IMR-90 (cell line): ENCODE results near the gene PARP12. TPM values are rescaled to one million over a fixed set of nuclear protein-coding genes. Genes with fewer than 3 reads are reported as not detected.

Experiments used
- ATAC-seq: fragments of 200-7000 bp; cut with Tn5 transposase; 2 replicates; pipeline ENCODE4 v1.9.1; 2020; ENCODE audit warnings: low read depth, mild to moderate bottlenecking, moderate library complexity
- BruUV-seq: library from RNA; stranded (reverse); fragments of 400-500 nt; replicated peaks from 2 replicates; lab custom pipeline; 2021; lab: Mats Ljungman, UMichigan
- CTCF ChIA-PET: fragments of 300-600 bp; formaldehyde crosslinking; extraction: SDS; loops from one replicate; lab custom pipeline; 2021; ENCODE audit warnings: antibody characterized with exemption; lab: Yijun Ruan, JAX
- POLR2A ChIA-PET: fragments of 300-600 bp; sonication (Branson Sonifier 250); formaldehyde crosslinking; loops from one replicate; lab custom pipeline; 2022; ENCODE audit warnings: antibody characterized with exemption; ENCODE audit not compliant: unreplicated experiment; lab: Charles Lee
- DNase-seq: peaks from one replicate; pipeline ENCODE4 v3.0.0; 2013
- H2AFZ ChIP-seq: replicated peaks from 2 replicates; pipeline ENCODE3; 2013; ENCODE audit warnings: low read length, mild to moderate bottlenecking; ENCODE audit not compliant: poor library complexity
- H2AK5ac ChIP-seq: 2 replicates; pipeline ENCODE4 v1.6.1; 2013; ENCODE audit warnings: low read depth, low read length, inconsistent platforms
- H2AK9ac ChIP-seq: replicated peaks from 2 replicates; pipeline ENCODE3; 2013; ENCODE audit warnings: mild to moderate bottlenecking, low read depth, low read length, moderate library complexity; ENCODE audit not compliant: poor library complexity
- H2BK120ac ChIP-seq: 2 replicates; pipeline ENCODE4 v1.6.1; 2013; ENCODE audit warnings: low read depth, low read length, inconsistent platforms
- H2BK15ac ChIP-seq: 3 replicates; pipeline ENCODE4 v1.6.1; 2013; ENCODE audit warnings: low read depth, low read length, inconsistent platforms
- H2BK20ac ChIP-seq: 2 replicates; pipeline ENCODE4 v1.6.1; 2013; ENCODE audit warnings: low read depth, mild to moderate bottlenecking, inconsistent platforms, low read length, moderate library complexity
- H2BK5ac ChIP-seq: 2 replicates; pipeline ENCODE4 v1.6.1; 2013; ENCODE audit warnings: mild to moderate bottlenecking, low read depth, low read length, inconsistent platforms; ENCODE audit not compliant: poor library complexity, severe bottlenecking
- H3K14ac ChIP-seq: replicated peaks from 2 replicates; pipeline ENCODE4 v1.6.1; 2013; ENCODE audit warnings: low read depth, low read length, inconsistent platforms
- H3K18ac ChIP-seq: 2 replicates; pipeline ENCODE4 v1.6.1; 2013; ENCODE audit warnings: low read depth, low read length, control low read depth
- H3K23ac ChIP-seq: 2 replicates; pipeline ENCODE4 v1.6.1; 2013; ENCODE audit warnings: low read depth, low read length, inconsistent platforms
- H3K27ac ChIP-seq: 2 replicates; pipeline ENCODE4 v1.5.1; 2013; ENCODE audit warnings: mild to moderate bottlenecking, control low read depth, low read length; ENCODE audit not compliant: insufficient read depth
- H3K27me3 ChIP-seq: 2 replicates; pipeline ENCODE4 v1.6.1; 2013; ENCODE audit warnings: low read length; ENCODE audit not compliant: control insufficient read depth, insufficient read depth
- H3K36me3 ChIP-seq: 2 replicates; pipeline ENCODE4 v1.6.1; 2013; ENCODE audit warnings: low read length, mixed read lengths; ENCODE audit not compliant: control insufficient read depth, insufficient read depth
- H3K4ac ChIP-seq: 2 replicates; pipeline ENCODE4 v1.6.1; 2013; ENCODE audit warnings: low read depth, low read length, inconsistent platforms
- H3K4me1 ChIP-seq: 2 replicates; pipeline ENCODE4 v1.6.1; 2013; ENCODE audit warnings: low read length, mixed read lengths; ENCODE audit not compliant: control insufficient read depth, insufficient read depth
- H3K4me2 ChIP-seq: 2 replicates; pipeline ENCODE4 v1.6.1; 2013; ENCODE audit warnings: low read depth, mild to moderate bottlenecking, control low read depth, low read length, moderate library complexity
- H3K4me3 ChIP-seq: 2 replicates; pipeline ENCODE4 v1.5.1; 2013; ENCODE audit warnings: low read depth, mild to moderate bottlenecking, control low read depth, low read length, moderate library complexity; ENCODE audit not compliant: insufficient read depth
- H3K56ac ChIP-seq: 2 replicates; pipeline ENCODE4 v1.6.1; 2013; ENCODE audit warnings: low read length, inconsistent platforms; ENCODE audit not compliant: insufficient read depth; ENCODE audit errors: extremely low read depth
- H3K79me1 ChIP-seq, 2 experiments: 2 replicates each; pipeline ENCODE4 v1.6.1; 2013; ENCODE audit warnings: low read length in 2 of 2, inconsistent platforms in 1 of 2, low read depth in 1 of 2
- H3K9ac ChIP-seq: 2 replicates; pipeline ENCODE4 v1.6.1; 2013; ENCODE audit warnings: low read depth, low read length, control low read depth
- H3K9me1 ChIP-seq: 2 replicates; pipeline ENCODE4 v1.6.1; 2013; ENCODE audit warnings: low read length, inconsistent platforms; ENCODE audit not compliant: insufficient read depth
- H3K9me3 ChIP-seq: 2 replicates; pipeline ENCODE4 v1.6.1; 2013; ENCODE audit warnings: low read length; ENCODE audit not compliant: control insufficient read depth, insufficient read depth
- H4K20me1 ChIP-seq: 2 replicates; pipeline ENCODE4 v1.6.1; 2013; ENCODE audit warnings: low read length, inconsistent platforms; ENCODE audit not compliant: insufficient read depth
- H4K5ac ChIP-seq: 2 replicates; pipeline ENCODE4 v1.6.1; 2013; ENCODE audit warnings: mild to moderate bottlenecking, low read depth, low read length, control low read depth
- H4K8ac ChIP-seq, 2 experiments: 2 replicates each; pipeline ENCODE4 v1.6.1; 2013; ENCODE audit warnings: low read depth in 2 of 2, low read length in 2 of 2, control low read depth in 1 of 2, inconsistent platforms in 1 of 2
- H4K91ac ChIP-seq: 2 replicates; pipeline ENCODE4 v1.6.1; 2013; ENCODE audit warnings: low read depth, low read length, inconsistent platforms; ENCODE audit not compliant: insufficient read depth
- CHD1 ChIP-seq: IDR thresholded peaks from 2 replicates; pipeline ENCODE4 v1.6.1; 2012; ENCODE audit warnings: low read depth, low read length, improper control_type of control experiment
- FOS ChIP-seq: fragments of 150-350 bp; IDR thresholded peaks from 2 replicates; pipeline ENCODE4 v1.6.1; 2016; ENCODE audit warnings: low read depth, low read length
- MAFK ChIP-seq: IDR thresholded peaks from 2 replicates; pipeline ENCODE4 v1.6.1; 2012; ENCODE audit warnings: low read depth, low read length, improper control_type of control experiment
- MAZ ChIP-seq: IDR thresholded peaks from 2 replicates; pipeline ENCODE4 v1.6.1; 2012; ENCODE audit warnings: low read depth, mild to moderate bottlenecking, low read length, improper control_type of control experiment, moderate library complexity, borderline replicate concordance
- MXI1 ChIP-seq: IDR thresholded peaks from 2 replicates; pipeline ENCODE4 v1.6.1; 2012; ENCODE audit warnings: low read depth, mild to moderate bottlenecking, low read length, moderate library complexity, borderline replicate concordance
- NFE2L2 ChIP-seq: fragments of 150-350 bp; IDR thresholded peaks from 2 replicates; pipeline ENCODE4 v1.6.1; 2016; ENCODE audit warnings: low read depth, mild to moderate bottlenecking, low read length
- RCOR1 ChIP-seq: IDR thresholded peaks from 2 replicates; pipeline ENCODE4 v1.6.1; 2012; ENCODE audit warnings: mild to moderate bottlenecking, low read length, improper control_type of control experiment; ENCODE audit not compliant: insufficient replicate concordance
- RFX5 ChIP-seq: IDR thresholded peaks from 2 replicates; pipeline ENCODE4 v1.8.0; 2012; ENCODE audit warnings: low read depth, mild to moderate bottlenecking, low read length, moderate library complexity
- WGBS, 2 experiments: methylation state at CpG; one replicate each; pipeline versions ENCODE4 v1.1.5 to v1.1.7; 2013; ENCODE audit warnings: missing lambda C conversion rate in 2 of 2; ENCODE audit not compliant: insufficient read length in 1 of 2; ENCODE audit errors: extremely low coverage in 2 of 2; 5-methylcytosine and 5-hydroxymethylcytosine counted together
- dilution Hi-C: fragments of 300-500 bp; cut with HindIII; formaldehyde crosslinking; loops from one replicate; pipeline ENCODE4 v1.14.3; 2018; ENCODE audit warnings: low sequenced_read_pairs; ENCODE audit not compliant: unreplicated experiment
- in situ Hi-C: fragments of 300-500 bp; cut with MboI; formaldehyde crosslinking; loops from 3 replicates; pipeline ENCODE4 v1.14.3; 2019; ENCODE audit warnings: low sequenced_read_pairs, inconsistent platforms, mixed read lengths
- intact Hi-C: fragments of 100-400 bp; cut with micrococcal nuclease; formaldehyde crosslinking; loops from 2 replicates; pipeline ENCODE4 v1.10.0; 2022
- polyA plus RNA-seq, 3 experiments: library from polyadenylated mRNA; depleted of rRNA; stranded (reverse); fragments of >200 nt; gene quantifications; 2 replicates each; pipeline ENCODE4 v1.2.3, GENCODE V29; 2012; ENCODE audit warnings: low replicate concordance in 1 of 3
- total RNA-seq: library from RNA; depleted of rRNA; stranded (reverse); fragments of >200 nt; gene quantifications from 2 replicates; pipeline ENCODE4 v1.2.3, GENCODE V29; 2012

PARP12 gene
- total and polyA plus RNA-seq, 2 of the 4 experiments (the other 2 are of a cell fraction), result 7.2 to 11.3 TPM

- Histone ChIP-seq H4K8ac (no peak overlapping the region), H2BK5ac (no peak overlapping the region), H4K91ac (no peak overlapping the region), H2AFZ (no peak overlapping the region), H3K9me3 (no peaks in the 10 kb centered on the region), H3K9ac (no peak overlapping the region), H3K4ac (no peak overlapping the region), H3K4me3 (no peak overlapping the region), H2AK9ac (no peak overlapping the region), H3K18ac (no peak overlapping the region), H3K79me1 (peaks cover 14 to 46% of the 10 kb centered on the region in 2 experiments; a peak in 3 of 4 replicates), H2AK5ac (no peak overlapping the region), H3K27ac (no peak overlapping the region), H3K9me1 (peaks cover 17% of the 10 kb centered on the region), H3K56ac (no peak overlapping the region), H2BK120ac (no peak overlapping the region), H3K36me3 (peaks cover 2% of the 10 kb centered on the region; the same call in 1 of the 2 replicates), H2BK15ac (no peak overlapping the region), H3K4me2 (no peak overlapping the region), H3K4me1 (peaks cover under 1% of the 10 kb centered on the region), H2BK20ac (no peak overlapping the region), H4K20me1 (peaks cover under 1% of the 10 kb centered on the region; the same call in 1 of the 2 replicates), H3K27me3 (no peaks in the 10 kb centered on the region), H4K5ac (no peak overlapping the region), H3K23ac (no peak overlapping the region), H3K14ac (no peak overlapping the region)
- POLR2A ChIA-PET, result no interaction called here
- in situ Hi-C loops, result no loop called here
- CTCF ChIA-PET, result no interaction called here
- no peak for ATAC-seq
- DNase-seq, result no peak
- dilution Hi-C loops, result no loop called here
- TF ChIP-seq FOS (no peak), RFX5 (no peak), MAZ (no peak), NFE2L2 (no peak), CHD1 (no peak), MAFK (no peak), RCOR1 (no peak), MXI1 (no peak)
- BruUV-seq, result no TSS peak
- intact Hi-C loops, result no loop called here
- 100% methylated on average over 1 of the region's 3 CpGs; no CpG with 5 or more reads in 1 of the 2 experiments for WGBS, 2 experiments
These were observed 8.8 kb downstream of the PARP12 start for GRCh38 chr7:140053812-140054539.
